ENCODE data around the gene NUDT14. TPM values are rescaled to one million over a fixed set of nuclear protein-coding genes. Genes with fewer than 3 reads are reported as not detected.

Gene NUDT14
- total RNA-seq, 1 experiment from 2014 or later = 75.3 TPM

DNA sequence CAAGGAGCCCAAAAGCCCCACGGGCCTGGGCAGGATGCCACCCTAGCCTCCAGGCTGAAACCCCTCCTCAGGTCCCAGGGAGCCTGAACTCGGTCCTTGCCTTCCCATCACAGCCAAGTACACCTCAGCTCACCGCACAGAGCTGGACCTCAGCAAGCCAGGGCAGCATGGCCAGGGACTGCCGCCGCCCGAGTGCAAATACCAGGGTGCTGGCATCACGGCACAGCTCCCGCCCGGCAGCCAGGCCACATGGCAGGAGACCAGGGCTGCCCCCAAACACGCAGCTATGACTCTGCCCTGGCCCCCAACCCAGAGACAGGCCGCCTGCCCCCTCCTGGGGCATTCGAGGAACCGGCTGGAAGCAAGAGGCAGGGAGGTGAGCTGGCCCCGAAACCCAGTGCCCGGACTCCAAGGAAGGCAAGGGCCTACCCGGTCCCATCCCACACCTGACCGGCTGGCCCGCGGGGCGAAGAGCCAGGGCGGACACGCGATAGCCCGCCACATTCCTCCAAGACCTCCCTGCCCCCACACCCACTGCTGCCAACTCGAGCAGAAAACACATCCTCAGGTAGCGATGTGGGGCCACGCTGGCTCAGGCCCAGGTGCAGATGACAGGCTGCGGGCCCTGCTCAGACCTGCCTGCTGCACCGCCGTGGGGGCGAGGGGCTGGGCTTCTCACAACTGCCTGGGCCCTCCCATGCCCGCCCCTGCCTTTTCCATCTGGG is 15.2 kb downstream of the NUDT14 start:
- H3K4me3 ChIP-seq (ENCODE audit: low read depth in 2 of 2, low read length in 2 of 2) = no peak overlapping the region
- H3K4me1 ChIP-seq (ENCODE audit: control insufficient read depth, insufficient read depth, low read length) = peaks cover 34% of the 10 kb centered on the region
- CTCF ChIA-PET = interaction anchor here (1.4 kb wide), 1 partner anchor 15 kb away, joined by 3 read pairs; no protein-coding TSS in a partner anchor
- POLR2A ChIA-PET = interaction anchor here (0.7 kb wide), 1 partner anchor 74 kb away, joined by 3 read pairs; no protein-coding TSS in a partner anchor
- BruUV-seq (replicated peaks) = no TSS peak
- H3K36me3 ChIP-seq (ENCODE audit: control insufficient read depth, insufficient read depth, low read length) = no peaks in the 10 kb centered on the region
- no peaks in the 10 kb centered on the region for H3K27me3 ChIP-seq (ENCODE audit: control insufficient read depth, insufficient read depth, low read length)
- H3K27ac ChIP-seq (ENCODE audit: low read length) = 0 out of 2 replicates have a peak overlapping the region, but pooled peaks have one; percentile 4
- no peak for ATAC-seq
- in situ Hi-C loops (cut with HindIII; ENCODE audit: low pct_unique_long_range_greater_than_20kb, low sequenced_read_pairs) = no loop called here
- intact Hi-C loops (cut with micrococcal nuclease; ENCODE audit: unreplicated experiment) = loop anchor here (10.0 kb wide), 1 partner anchor 71 kb away; no protein-coding TSS in a partner anchor
- TF ChIP-seq POLR2AphosphoS5 (IDR thresholded peaks at IDR 0.05; ENCODE audit: low read depth, low read length) (no peak), TCF7L2 (IDR thresholded peaks at IDR 0.05; ENCODE audit: low read depth, low read length) (no peak), SIN3A (IDR thresholded peaks at IDR 0.05; ENCODE audit: borderline replicate concordance, insufficient read depth, low read depth, low read length) (no peak)
- TF ChIP-seq, protein P1, sequence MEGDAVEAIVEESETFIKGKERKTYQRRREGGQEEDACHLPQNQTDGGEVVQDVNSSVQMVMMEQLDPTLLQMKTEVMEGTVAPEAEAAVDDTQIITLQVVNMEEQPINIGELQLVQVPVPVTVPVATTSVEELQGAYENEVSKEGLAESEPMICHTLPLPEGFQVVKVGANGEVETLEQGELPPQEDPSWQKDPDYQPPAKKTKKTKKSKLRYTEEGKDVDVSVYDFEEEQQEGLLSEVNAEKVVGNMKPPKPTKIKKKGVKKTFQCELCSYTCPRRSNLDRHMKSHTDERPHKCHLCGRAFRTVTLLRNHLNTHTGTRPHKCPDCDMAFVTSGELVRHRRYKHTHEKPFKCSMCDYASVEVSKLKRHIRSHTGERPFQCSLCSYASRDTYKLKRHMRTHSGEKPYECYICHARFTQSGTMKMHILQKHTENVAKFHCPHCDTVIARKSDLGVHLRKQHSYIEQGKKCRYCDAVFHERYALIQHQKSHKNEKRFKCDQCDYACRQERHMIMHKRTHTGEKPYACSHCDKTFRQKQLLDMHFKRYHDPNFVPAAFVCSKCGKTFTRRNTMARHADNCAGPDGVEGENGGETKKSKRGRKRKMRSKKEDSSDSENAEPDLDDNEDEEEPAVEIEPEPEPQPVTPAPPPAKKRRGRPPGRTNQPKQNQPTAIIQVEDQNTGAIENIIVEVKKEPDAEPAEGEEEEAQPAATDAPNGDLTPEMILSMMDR (IDR thresholded peaks at IDR 0.05) = no peak
- TF ChIP-seq, protein P2, sequence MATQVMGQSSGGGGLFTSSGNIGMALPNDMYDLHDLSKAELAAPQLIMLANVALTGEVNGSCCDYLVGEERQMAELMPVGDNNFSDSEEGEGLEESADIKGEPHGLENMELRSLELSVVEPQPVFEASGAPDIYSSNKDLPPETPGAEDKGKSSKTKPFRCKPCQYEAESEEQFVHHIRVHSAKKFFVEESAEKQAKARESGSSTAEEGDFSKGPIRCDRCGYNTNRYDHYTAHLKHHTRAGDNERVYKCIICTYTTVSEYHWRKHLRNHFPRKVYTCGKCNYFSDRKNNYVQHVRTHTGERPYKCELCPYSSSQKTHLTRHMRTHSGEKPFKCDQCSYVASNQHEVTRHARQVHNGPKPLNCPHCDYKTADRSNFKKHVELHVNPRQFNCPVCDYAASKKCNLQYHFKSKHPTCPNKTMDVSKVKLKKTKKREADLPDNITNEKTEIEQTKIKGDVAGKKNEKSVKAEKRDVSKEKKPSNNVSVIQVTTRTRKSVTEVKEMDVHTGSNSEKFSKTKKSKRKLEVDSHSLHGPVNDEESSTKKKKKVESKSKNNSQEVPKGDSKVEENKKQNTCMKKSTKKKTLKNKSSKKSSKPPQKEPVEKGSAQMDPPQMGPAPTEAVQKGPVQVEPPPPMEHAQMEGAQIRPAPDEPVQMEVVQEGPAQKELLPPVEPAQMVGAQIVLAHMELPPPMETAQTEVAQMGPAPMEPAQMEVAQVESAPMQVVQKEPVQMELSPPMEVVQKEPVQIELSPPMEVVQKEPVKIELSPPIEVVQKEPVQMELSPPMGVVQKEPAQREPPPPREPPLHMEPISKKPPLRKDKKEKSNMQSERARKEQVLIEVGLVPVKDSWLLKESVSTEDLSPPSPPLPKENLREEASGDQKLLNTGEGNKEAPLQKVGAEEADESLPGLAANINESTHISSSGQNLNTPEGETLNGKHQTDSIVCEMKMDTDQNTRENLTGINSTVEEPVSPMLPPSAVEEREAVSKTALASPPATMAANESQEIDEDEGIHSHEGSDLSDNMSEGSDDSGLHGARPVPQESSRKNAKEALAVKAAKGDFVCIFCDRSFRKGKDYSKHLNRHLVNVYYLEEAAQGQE (IDR thresholded peaks at IDR 0.05; ENCODE audit: insufficient read depth in 1 of 2, low read depth in 2 of 2, low read length in 1 of 2) = no peak
- no peak for DNase-seq (ENCODE audit: low read depth, low spot score)
- H3K9me3 ChIP-seq (ENCODE audit: control insufficient read depth, insufficient read depth, low read depth, low read length) = no peaks in the 10 kb centered on the region

DNA sequence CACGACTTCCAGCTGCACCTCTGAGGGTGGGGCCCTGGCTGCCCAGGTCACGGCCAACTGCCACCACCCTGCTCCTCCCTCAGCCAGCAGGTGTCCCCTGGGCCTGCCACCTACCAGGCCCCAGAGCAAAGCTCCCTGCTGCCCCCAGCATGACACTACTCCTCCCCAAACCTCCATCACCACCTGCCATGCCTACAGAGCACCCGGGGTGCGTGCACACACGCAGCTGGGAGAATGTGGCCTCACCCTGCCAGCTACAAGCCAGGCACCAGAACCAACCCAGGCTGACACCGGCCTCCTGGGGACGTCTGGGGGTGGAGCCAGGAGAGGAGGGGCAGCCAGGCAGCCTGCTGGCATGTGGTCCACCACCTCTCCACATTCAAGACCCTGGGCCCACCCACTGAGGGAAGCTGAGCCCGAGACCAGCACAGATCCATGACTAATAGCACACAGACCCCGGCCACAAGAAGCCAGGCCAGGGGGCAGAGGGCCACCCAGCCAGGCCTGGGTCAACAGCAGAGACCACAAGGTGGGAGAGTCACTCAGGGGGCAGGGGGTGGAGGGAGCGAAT is 15.9 kb downstream of the NUDT14 start:
- no peak for ATAC-seq

More for the DNA sequence above, 15.9 kb downstream of the NUDT14 start:
- no peak overlapping the region for H3K27ac ChIP-seq (ENCODE audit: low read length)
- no peaks in the 10 kb centered on the region for H3K9me3 ChIP-seq (ENCODE audit: control insufficient read depth, insufficient read depth, low read depth, low read length)
- ChIA-PET CTCF (interaction anchor here (0.5 to 1.4 kb wide), 3 partner anchors 16 to 75 kb away, joined by 3 to 4 read pairs (median 3); no protein-coding TSS in a partner anchor), POLR2A (interaction anchor here (0.7 kb wide), 1 partner anchor 73 kb away, joined by 3 read pairs; no protein-coding TSS in a partner anchor)
- H3K36me3 ChIP-seq (ENCODE audit: control insufficient read depth, insufficient read depth, low read length) = no peaks in the 10 kb centered on the region
- TF ChIP-seq POLR2AphosphoS5 (IDR thresholded peaks at IDR 0.05; ENCODE audit: low read depth, low read length) (no peak), SIN3A (IDR thresholded peaks at IDR 0.05; ENCODE audit: borderline replicate concordance, insufficient read depth, low read depth, low read length) (no peak), TCF7L2 (IDR thresholded peaks at IDR 0.05; ENCODE audit: low read depth, low read length) (no peak)
- TF ChIP-seq, protein P1 (IDR thresholded peaks at IDR 0.05) = no peak
- TF ChIP-seq, protein P2 (IDR thresholded peaks at IDR 0.05; ENCODE audit: insufficient read depth in 1 of 2, low read depth in 2 of 2, low read length in 1 of 2) = no peak
- peaks cover 31% of the 10 kb centered on the region for H3K4me1 ChIP-seq (ENCODE audit: control insufficient read depth, insufficient read depth, low read length)
- no peak for DNase-seq (ENCODE audit: low read depth, low spot score)
- no peak overlapping the region for H3K4me3 ChIP-seq (ENCODE audit: low read depth in 2 of 2, low read length in 2 of 2)
- in situ Hi-C loops (cut with HindIII; ENCODE audit: low pct_unique_long_range_greater_than_20kb, low sequenced_read_pairs) = no loop called here
- H3K27me3 ChIP-seq (ENCODE audit: control insufficient read depth, insufficient read depth, low read length) = no peaks in the 10 kb centered on the region
- intact Hi-C loops (cut with micrococcal nuclease; ENCODE audit: unreplicated experiment) = loop anchor here (10.0 kb wide), 1 partner anchor 70 kb away; no protein-coding TSS in a partner anchor
- no TSS peak for BruUV-seq (replicated peaks)
